NCI-H1417 (cell line): Measurements from ENCODE around the gene TEDC2.
"Not testable (repeated sequence)": the region's sequence is repeated elsewhere in the genome, so short reads cannot be mapped to it uniquely, and the experiment has no call there.

Source experiments
- DNase-seq, 3 experiments: peaks; one replicate each; lab custom pipeline; 2025; lab: John Stamatoyannopoulos, UW

TEDC2 gene

DNA sequence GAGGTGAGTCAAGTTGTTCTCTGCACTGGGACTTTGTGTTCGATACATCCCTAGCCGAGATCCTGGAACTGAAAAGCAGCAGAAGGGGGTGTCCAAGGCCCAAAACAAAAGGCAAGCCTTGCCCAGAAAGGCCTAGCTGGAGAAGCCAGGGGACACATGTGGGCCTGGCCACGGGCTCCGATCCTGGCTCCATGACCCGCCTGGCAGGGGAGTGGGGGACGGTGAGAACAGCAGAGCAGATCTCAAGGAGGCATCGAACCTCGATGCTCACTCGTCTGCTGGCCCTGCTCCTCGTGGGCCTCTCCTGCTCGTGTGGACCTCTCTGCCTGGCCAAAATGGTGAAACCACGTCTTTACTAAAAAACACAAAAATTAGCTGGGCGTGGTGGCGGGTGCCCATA lies 21.8 kb upstream of the TEDC2 start:
- no peak for DNase-seq

GRCh38 chr16:2439598-2439997 lies 20.3 kb upstream of the TEDC2 start:
- DNase-seq = no peak

DNA sequence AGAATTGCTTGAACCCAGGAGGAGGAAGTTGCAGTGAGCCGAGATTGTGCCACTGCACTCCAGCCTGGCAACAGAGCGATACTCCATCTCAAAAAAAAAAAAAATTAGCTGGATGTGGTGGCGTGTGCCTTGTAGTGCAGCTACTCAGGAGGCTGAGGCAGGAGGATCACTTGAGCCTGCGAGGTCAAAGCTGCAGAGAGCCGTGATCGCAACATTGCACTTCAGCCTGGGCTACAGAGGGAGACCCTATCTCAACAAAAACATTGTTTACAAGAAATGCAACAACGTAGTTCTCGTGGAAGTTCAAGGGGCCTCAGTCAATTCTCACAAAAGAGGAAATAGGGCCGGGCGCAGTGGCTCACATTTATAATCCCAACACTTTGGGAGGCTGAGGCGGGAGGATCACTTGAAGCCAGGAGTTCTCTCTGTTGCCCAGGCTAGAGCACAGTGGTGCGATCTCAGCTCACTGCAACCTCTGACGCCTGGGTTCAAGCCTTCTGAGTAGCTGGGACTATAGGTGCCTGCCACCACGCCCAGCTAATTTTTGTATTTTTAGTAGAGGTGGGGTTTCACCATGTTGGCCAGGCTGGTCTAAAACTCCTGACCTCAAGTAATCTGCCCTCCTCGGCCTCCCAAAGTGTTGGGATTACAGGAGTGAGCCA lies 18.6 kb upstream of the TEDC2 start:
- not testable (repeated sequence) for DNase-seq

DNA sequence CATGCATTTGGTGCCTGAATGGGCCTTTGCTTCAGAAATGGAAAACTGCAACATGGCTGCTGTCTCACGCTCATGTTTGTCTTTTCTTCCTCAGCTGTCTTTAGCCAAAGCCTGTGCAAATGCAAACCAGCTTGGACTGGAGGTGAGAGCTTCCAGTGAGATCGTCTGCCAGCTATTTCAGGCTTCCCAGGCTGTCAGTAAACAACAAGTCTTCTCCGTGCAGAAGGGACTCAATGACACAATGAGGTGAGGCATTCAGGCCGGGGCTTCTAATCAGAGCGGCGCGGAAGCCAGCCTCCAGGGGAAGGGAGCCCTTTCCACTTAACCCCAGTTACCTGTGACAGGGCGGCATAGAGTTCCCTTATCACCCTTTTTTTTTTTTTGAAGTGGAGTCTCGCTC lies 16.4 kb upstream of the TEDC2 start:
- no peak for DNase-seq

GRCh38 chr16:2447920-2448583 lies 11.9 kb upstream of the TEDC2 start:
- no peak for DNase-seq

DNA sequence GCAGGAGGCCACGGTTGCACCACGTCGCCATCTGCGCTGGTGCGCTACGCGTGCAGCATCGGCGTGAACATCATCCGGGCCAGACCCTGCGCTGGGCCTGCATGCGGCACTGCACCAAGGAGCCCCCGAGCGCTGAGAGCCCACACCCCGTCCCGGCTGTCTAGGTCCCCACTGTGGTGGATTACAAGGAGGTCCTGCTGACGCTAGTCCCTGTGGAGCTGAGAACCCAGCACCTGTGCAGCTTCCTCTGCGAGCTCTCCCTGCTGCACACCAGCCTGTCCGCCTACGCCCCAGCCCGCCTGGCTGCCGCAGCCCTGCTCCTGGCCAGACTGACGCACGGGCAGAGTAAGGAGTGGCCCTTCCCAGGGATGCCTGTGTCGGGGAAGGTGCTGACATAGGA lies 10.8 kb upstream of the TEDC2 start:
- DNase-seq = no peak

DNA sequence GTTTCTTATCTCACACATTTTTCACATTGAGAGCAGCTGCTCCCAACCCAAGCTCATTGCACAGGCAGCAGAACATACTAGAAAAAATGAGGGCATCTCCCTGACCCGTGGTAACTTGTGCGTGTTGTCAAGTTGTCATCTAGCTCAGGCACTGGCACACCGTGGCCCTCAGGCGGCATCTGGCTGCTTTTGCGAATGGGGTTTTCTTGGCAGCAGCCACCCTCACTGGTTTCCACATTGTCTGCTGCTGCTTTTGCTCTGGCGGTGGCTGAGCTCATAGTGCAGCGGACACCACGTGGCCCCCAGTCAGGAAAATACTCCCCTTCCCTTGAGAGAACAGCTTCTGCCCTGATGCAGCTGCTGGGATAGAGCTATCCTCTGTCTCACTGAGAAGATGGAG lies 9.4 kb upstream of the TEDC2 start:
- no peak for DNase-seq

DNA sequence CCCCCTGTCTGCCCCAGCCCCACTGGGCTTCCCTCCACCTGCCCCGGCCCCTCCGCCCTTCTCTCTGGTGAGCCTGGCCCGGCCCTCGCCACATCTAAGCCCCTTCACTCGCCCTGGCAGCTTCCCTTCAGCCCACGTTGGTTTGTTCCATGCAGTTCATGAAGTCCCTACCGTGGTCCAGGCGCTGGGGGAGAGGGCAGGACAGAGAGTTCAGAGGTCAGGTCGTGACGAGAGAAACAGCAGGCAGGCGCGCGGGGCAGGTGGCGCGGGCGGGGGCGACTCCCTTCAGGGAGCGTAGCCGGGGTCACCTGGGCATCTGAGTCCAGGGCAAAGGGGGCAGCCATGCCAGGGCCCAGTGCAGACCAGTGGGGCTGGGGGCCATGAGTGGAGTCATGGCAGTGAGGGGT lies 8.9 kb upstream of the TEDC2 start:
- DNase-seq = no peak

GRCh38 chr16:2451851-2452320 lies 8.0 kb upstream of the TEDC2 start:
- no peak for DNase-seq

GRCh38 chr16:2452650-2453049 lies 7.3 kb upstream of the TEDC2 start:
- no peak for DNase-seq

- DNase-seq = no peak
These were observed 4.6 kb upstream of the TEDC2 start for GRCh38 chr16:2455081-2455845.

DNA sequence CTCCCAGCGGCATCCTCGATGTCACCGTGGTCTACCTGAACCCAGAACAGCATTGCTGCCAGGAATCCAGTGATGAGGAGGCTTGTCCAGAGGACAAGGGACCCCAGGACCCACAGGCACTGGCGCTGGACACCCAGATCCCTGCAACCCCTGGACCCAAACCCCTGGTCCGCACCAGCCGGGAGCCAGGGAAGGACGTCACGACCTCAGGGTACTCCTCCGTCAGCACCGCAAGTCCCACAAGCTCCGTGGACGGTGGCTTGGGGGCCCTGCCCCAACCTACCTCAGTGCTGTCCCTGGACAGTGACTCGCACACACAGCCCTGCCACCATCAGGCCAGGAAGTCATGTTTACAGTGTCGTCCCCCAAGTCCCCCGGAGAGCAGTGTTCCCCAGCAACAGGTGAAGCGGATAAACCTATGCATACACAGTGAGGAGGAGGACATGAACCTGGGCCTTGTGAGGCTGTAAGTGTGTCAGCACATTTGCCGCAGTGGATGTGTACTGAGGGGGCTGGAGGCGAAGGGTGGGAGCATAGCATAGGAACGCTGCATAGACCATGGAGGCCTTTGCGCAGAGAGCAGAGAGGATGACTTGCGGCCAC lies 3.3 kb upstream of the TEDC2 start:
- no peak for DNase-seq

GRCh38 chr16:2457267-2457666 lies 2.6 kb upstream of the TEDC2 start:
- DNase-seq = no peak

- peak in 1 of 3 experiments; percentile 57 for DNase-seq
These were observed 2.0 kb upstream of the TEDC2 start for GRCh38 chr16:2457946-2458345.

GRCh38 chr16:2458887-2459646 lies 842 bp upstream of the TEDC2 start:
- peak in 2 of 3 experiments; percentile 62 for DNase-seq

GRCh38 chr16:2460391-2460713 lies 443 bp downstream of the TEDC2 start:
- no peak for DNase-seq

- no peak for DNase-seq
These were observed 1.0 kb downstream of the TEDC2 start for GRCh38 chr16:2460916-2461315.

GRCh38 chr16:2462031-2462866 lies 2.3 kb downstream of the TEDC2 start:
- no peak for DNase-seq

- DNase-seq = no peak
These were observed 4.4 kb downstream of the TEDC2 start for GRCh38 chr16:2464333-2464732.

DNA sequence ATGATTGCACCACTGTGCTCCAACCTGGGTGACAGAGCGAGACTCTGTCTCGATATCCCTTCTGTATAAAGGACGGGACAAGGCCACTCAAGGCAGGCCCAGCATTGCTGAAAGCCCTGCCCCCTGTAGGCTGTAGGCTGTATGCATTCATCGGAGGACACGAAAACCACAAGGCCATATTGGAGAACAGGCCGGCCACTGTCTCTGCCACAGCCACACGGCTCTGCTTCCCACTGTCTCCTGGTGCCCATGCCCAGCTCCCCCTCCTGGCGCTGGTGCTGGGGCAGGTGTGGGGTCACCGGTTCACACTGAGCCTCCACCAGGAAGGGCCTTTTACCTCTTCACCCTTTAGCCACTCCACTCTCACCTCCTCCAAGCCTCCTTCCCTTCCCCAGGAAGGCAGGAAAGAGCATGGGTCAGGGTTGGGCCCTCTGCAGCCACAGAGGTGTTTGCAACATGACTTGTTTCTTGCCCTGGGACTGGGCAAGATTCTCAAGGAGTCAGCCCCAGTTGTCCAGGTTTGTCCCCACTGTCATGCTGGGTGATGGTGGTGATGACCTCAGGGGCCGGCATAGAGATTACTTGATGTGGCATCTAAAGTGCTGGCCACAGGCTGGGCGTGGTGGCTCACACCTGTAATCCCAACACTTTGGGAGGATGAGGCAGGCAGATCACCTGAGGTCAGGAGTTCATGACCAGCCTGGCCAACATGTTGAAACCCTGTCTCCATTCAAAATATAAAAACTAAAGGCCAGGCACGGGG lies 5.9 kb downstream of the TEDC2 start:
- DNase-seq = peak in 1 of 3 experiments; percentile 26
